K562 (cell line): ENCODE results near the gene DSTYK. TPM values are rescaled to one million over a fixed set of nuclear protein-coding genes. Genes with fewer than 3 reads are reported as not detected.
A peak's percentile ranks its signal among the peaks of the same experiment; 100 is the strongest.

Source experiments
- ATAC-seq: fragments of 200-7000 bp; cut with Tn5 transposase; 3 replicates; pipeline ENCODE4 v1.9.1; 2020; ENCODE audit warnings: moderate library complexity
- BruUV-seq: library from RNA; stranded (reverse); fragments of 400-500 nt; replicated peaks from 2 replicates; lab custom pipeline; 2021; lab: Mats Ljungman, UMichigan
- CTCF ChIA-PET: fragments of 300-600 bp; formaldehyde crosslinking; extraction: SDS; loops from one replicate; lab custom pipeline; 2021; ENCODE audit warnings: low intra/inter-chr PET ratio; lab: Yijun Ruan, JAX
- POLR2A ChIA-PET: fragments of 300-600, 350-650 bp; sonication (Branson Sonifier 250); formaldehyde crosslinking; extraction: SDS; loops from one replicate; lab custom pipeline; 2021; ENCODE audit warnings: antibody characterized with exemption, inconsistent platforms; lab: Yijun Ruan, JAX
- DNase-seq, 4 experiments: peaks; one replicate each; pipeline versions ENCODE4 v3.0.0 to v3.0.0-alpha.2; 2011 to 2018; ENCODE audit warnings: low spot score in 3 of 4, mixed read lengths in 3 of 4; ENCODE audit errors: extremely low read depth in 1 of 4
- FAIRE-seq: peaks from 2 replicates; lab custom pipeline; 2011; peaks lifted over from hg19 to GRCh38; lab: Jason Lieb, UNC
- H2AFZ ChIP-seq: 2 replicates; pipeline ENCODE4 v1.6.0; 2011; ENCODE audit warnings: low read depth, low read length, control low read depth, inconsistent platforms
- H3K27ac ChIP-seq: fragments of 200-600 bp; 3 replicates; pipeline ENCODE4 v1.8.0; 2011; ENCODE audit warnings: low read depth, mild to moderate bottlenecking, control low read depth, inconsistent platforms, low read length, moderate library complexity, mixed read lengths; ENCODE audit errors: extremely low read depth
- H3K27me3 ChIP-seq, 2 experiments: fragments of 300-600 bp in 1 of 2; 2 replicates in 1 of 2; 3 replicates in 1 of 2; pipeline versions ENCODE4 v1.6.0 to v1.8.0; 2011; ENCODE audit warnings: inconsistent platforms in 2 of 2, low read length in 2 of 2, mild to moderate bottlenecking in 1 of 2, mixed read lengths in 1 of 2, moderate library complexity in 1 of 2; ENCODE audit not compliant: control insufficient read depth in 2 of 2, insufficient read depth in 2 of 2
- H3K36me3 ChIP-seq: fragments of 300-600 bp; 3 replicates; pipeline ENCODE4 v1.8.0; 2011; ENCODE audit warnings: mild to moderate bottlenecking, low read length, inconsistent platforms; ENCODE audit not compliant: control insufficient read depth, insufficient read depth
- H3K4me1 ChIP-seq, 2 experiments: fragments of 200-600 bp in 1 of 2; replicated peaks in 1 of 2; 2 replicates in 1 of 2; 3 replicates in 1 of 2; pipeline versions ENCODE4 v1.5.1 to v1.8.0; 2011; ENCODE audit warnings: inconsistent platforms in 2 of 2, low read length in 2 of 2, mild to moderate bottlenecking in 1 of 2, mixed read lengths in 1 of 2, moderate library complexity in 1 of 2; ENCODE audit not compliant: control insufficient read depth in 2 of 2, insufficient read depth in 2 of 2
- H3K4me2 ChIP-seq: 2 replicates; pipeline ENCODE4 v1.6.1; 2011; ENCODE audit warnings: low read length, control low read depth, inconsistent platforms, mixed read lengths; ENCODE audit not compliant: insufficient read depth
- H3K4me3 ChIP-seq: fragments of 200-600 bp; sonication (generic), shearing (Covaris generic); 2 replicates; pipeline ENCODE4 v1.5.1; 2016; ENCODE audit warnings: control low read depth, inconsistent platforms
- H3K79me2 ChIP-seq: fragments of 200-600 bp; 3 replicates; pipeline ENCODE4 v1.8.0; 2011; ENCODE audit warnings: low read length, inconsistent platforms; ENCODE audit not compliant: control insufficient read depth, insufficient read depth
- H3K9ac ChIP-seq, 2 experiments: 2 replicates each; pipeline versions ENCODE4 v1.6.0 to v1.6.1; 2011; ENCODE audit warnings: low read depth in 2 of 2, low read length in 2 of 2, control low read depth in 1 of 2, inconsistent platforms in 1 of 2, mild to moderate bottlenecking in 1 of 2, mixed read lengths in 1 of 2; ENCODE audit not compliant: insufficient read depth in 1 of 2
- H3K9me1 ChIP-seq: one replicate; pipeline ENCODE4 v1.6.0; 2011; ENCODE audit warnings: inconsistent platforms, mild to moderate bottlenecking, low read length, moderate library complexity; ENCODE audit not compliant: control insufficient read depth, insufficient read depth
- H3K9me3 ChIP-seq: replicated peaks from 2 replicates; pipeline ENCODE4 v1.5.1; 2011; ENCODE audit warnings: low read depth, low read length, inconsistent platforms; ENCODE audit not compliant: control insufficient read depth, insufficient read depth
- H4K20me1 ChIP-seq: replicated peaks from 2 replicates; pipeline ENCODE4 v1.6.1; 2011; ENCODE audit warnings: low read length, inconsistent platforms, mixed read lengths; ENCODE audit not compliant: control insufficient read depth, insufficient read depth
- C11orf30 ChIP-seq: fragments of 450-650 bp; IDR thresholded peaks from 2 replicates; pipeline ENCODE4 v1.6.1; 2016; ENCODE audit warnings: low read depth, mild to moderate bottlenecking
- EP400 ChIP-seq: fragments of 450-650 bp; IDR thresholded peaks from 2 replicates; pipeline ENCODE4 v1.6.1; 2017; ENCODE audit warnings: antibody characterized with exemption, mild to moderate bottlenecking, moderate library complexity
- MAFF ChIP-seq: IDR thresholded peaks from 2 replicates; pipeline ENCODE4 v1.6.1; 2012; ENCODE audit warnings: low read length, improper control_type of control experiment
- MAFG ChIP-seq: fragments of 450-650 bp; conservative IDR thresholded peaks from 2 replicates; pipeline ENCODE4 v1.6.1; 2016; ENCODE audit warnings: missing genetic modification characterization, missing compliant biosample characterization
- MAFK ChIP-seq: IDR thresholded peaks from 2 replicates; pipeline ENCODE4 v1.6.1; 2011; ENCODE audit warnings: low read length, improper control_type of control experiment
- MEF2A ChIP-seq: IDR thresholded peaks from 2 replicates; pipeline ENCODE4 v1.6.1; 2011; ENCODE audit warnings: low read depth, mild to moderate bottlenecking, low read length, moderate library complexity; ENCODE audit not compliant: control insufficient read depth
- MYBL2 ChIP-seq, 2 experiments: fragments of 450-650 bp in 1 of 2; sonication (generic) in 1 of 2; formaldehyde crosslinking in 1 of 2; IDR thresholded peaks; 2 replicates each; pipeline versions ENCODE4 v1.6.1 to v1.8.1; 2017 to 2022; ENCODE audit warnings: borderline replicate concordance in 1 of 2, inconsistent platforms in 1 of 2, low read depth in 1 of 2, mild to moderate bottlenecking in 1 of 2, missing genetic modification reagents in 1 of 2, moderate library complexity in 1 of 2
- PPARD ChIP-seq: fragments of 250-450 bp; sonication (Bioruptor Pico); IDR thresholded peaks from 2 replicates; pipeline ENCODE4 v1.8.0; 2022; ENCODE audit warnings: inconsistent platforms, mild to moderate bottlenecking, moderate library complexity
- ZNF217 ChIP-seq: sonication (generic); formaldehyde crosslinking; IDR thresholded peaks from 2 replicates; pipeline ENCODE4 v1.8.0; 2022; ENCODE audit warnings: mild to moderate bottlenecking, missing genetic modification reagents
- ZNF316 ChIP-seq: fragments of 450-650 bp; IDR thresholded peaks from 2 replicates; pipeline ENCODE4 v1.6.1; 2016
- WGBS: fragments of 100-300 bp; shearing (Covaris generic); methylation state at CpG from one replicate; pipeline ENCODE4 v1.1.6; 2016; ENCODE audit warnings: low coverage, mixed read lengths; ENCODE audit not compliant: insufficient coverage; ENCODE audit errors: missing lambda C conversion rate; 5-methylcytosine and 5-hydroxymethylcytosine counted together
- in situ Hi-C: fragments of 300-500 bp; cut with MboI; formaldehyde crosslinking; loops from 4 replicates; pipeline ENCODE4 v1.15.0; 2018; ENCODE audit warnings: inconsistent platforms, mixed read lengths
- intact Hi-C: fragments of 100-400 bp; cut with micrococcal nuclease; formaldehyde crosslinking; loops from 2 replicates; pipeline ENCODE4 v1.14.2; 2022
- polyA plus RNA-seq, 8 experiments: library from polyadenylated mRNA; depleted of rRNA in 4 of 8; stranded (reverse) in 5 of 8; unstranded in 3 of 8; fragments of >200 nt; fragmentation: Nextera tagmentation in 2 of 8; fragmentation: Illumina TruSeq in 1 of 8; extraction: Ambion mirVana in 2 of 8; extraction: Trizol in 1 of 8; gene quantifications; 2 replicates each; pipeline versions ENCODE4 v1.2.1 to v1.2.3, GENCODE V29; 2011 to 2014; ENCODE audit warnings: inconsistent platforms in 1 of 8, missing spikeins in 1 of 8
- total RNA-seq, 7 experiments: library from RNA; depleted of rRNA in 6 of 7; stranded (reverse); fragments of >200 nt in 6 of 7; fragmentation: Illumina TruSeq in 2 of 7; extraction: Trizol in 2 of 7; gene quantifications; 2 replicates each; pipeline versions ENCODE4 v1.2.1 to v1.2.3, GENCODE V29; 2011 to 2021; ENCODE audit warnings: low replicate concordance in 1 of 7
- TF ChIP-seq, protein P1 (sequence below): fragments of 250-450 bp; sonication (Bioruptor Pico); IDR thresholded peaks from 2 replicates; pipeline ENCODE4 v1.8.0; 2022; ENCODE audit warnings: moderate library complexity, mild to moderate bottlenecking, inconsistent platforms

Gene DSTYK
- total and polyA plus RNA-seq, 9 of the 15 experiments (the other 6 are each of a cell fraction or from before 2014, with no cell fraction given), result 4.2 to 7.1 (median 6.2) TPM

DNA sequence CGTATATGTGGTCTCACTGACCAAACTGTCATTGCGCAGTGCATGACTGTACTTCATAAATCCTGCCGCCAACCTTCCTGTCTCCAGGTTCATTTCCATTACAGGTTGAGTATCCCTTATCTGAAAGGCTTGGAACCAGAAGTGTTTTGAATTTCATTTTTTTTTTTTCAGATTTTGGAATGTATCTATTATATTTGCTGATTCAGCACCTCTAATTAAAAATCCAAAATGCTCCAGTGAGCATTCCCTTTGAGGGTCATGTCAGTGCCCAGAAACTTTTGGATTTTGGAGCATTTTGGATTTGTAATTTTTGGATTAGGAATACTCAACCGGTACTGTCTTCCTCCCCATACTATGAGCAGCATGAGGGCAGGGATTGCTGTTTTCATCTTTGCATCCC, 59.0 kb downstream of the DSTYK start:
- Histone ChIP-seq H3K9ac (no peak overlapping the region), H3K4me1 (peaks cover 4 to 7% of the 10 kb centered on the region in 2 experiments; a peak in 3 of 5 replicates), H3K27me3 (no peaks in the 10 kb centered on the region), H2AFZ (no peak overlapping the region), H4K20me1 (no peaks in the 10 kb centered on the region), H3K79me2 (no peaks in the 10 kb centered on the region), H3K27ac (no peak overlapping the region), H3K4me3 (no peak overlapping the region), H3K4me2 (no peak overlapping the region), H3K9me1 (no peaks in the 10 kb centered on the region)
- DNase-seq, result no peak
- no peak for ATAC-seq
- WGBS, result 94% methylated on average over 4 of the region's 4 CpGs
- TF ChIP-seq MEF2A (no peak), MAFF (peak; percentile 95), ZNF316 (peak; percentile 97), C11orf30 (peak; percentile 90), ZNF217 (no peak), MAFK (peak; percentile 94), MAFG (tag) (peak; percentile 93), MYBL2 (IDR thresholded peaks at IDR 0.05; ENCODE audit: low read depth) (no peak), MYBL2 (CRISPR knock-in tag; IDR thresholded peaks at IDR 0.05; ENCODE audit: borderline replicate concordance) (no peak), EP400 (no peak), PPARD (CRISPR knock-in tag) (no peak)
- TF ChIP-seq, protein P1, sequence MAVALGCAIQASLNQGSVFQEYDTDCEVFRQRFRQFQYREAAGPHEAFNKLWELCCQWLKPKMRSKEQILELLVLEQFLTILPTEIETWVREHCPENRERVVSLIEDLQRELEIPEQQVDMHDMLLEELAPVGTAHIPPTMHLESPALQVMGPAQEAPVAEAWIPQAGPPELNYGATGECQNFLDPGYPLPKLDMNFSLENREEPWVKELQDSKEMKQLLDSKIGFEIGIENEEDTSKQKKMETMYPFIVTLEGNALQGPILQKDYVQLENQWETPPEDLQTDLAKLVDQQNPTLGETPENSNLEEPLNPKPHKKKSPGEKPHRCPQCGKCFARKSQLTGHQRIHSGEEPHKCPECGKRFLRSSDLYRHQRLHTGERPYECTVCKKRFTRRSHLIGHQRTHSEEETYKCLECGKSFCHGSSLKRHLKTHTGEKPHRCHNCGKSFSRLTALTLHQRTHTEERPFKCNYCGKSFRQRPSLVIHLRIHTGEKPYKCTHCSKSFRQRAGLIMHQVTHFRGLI, result no peak
- TF ChIP-seq, all 486 proteins: peak for 5
- intact Hi-C loops, result no loop called here
- CTCF ChIA-PET, result no interaction called here
- no TSS peak for BruUV-seq
- in situ Hi-C loops, result no loop called here
- FAIRE-seq, result no peak
- peaks cover 54% of the 10 kb centered on the region for H3K36me3 ChIP-seq
- POLR2A ChIA-PET, result no interaction called here
- peaks cover 26% of the 10 kb centered on the region for H3K9me3 ChIP-seq
